ENCODE data around the gene BANF2. TPM values are rescaled to one million over a fixed set of nuclear protein-coding genes. Genes with fewer than 3 reads are reported as not detected.

BANF2 gene
- total and polyA plus RNA-seq, 2 of the 8 experiments (the other 6 are each of a cell fraction or from before 2014, with no cell fraction given): not detected

DNA sequence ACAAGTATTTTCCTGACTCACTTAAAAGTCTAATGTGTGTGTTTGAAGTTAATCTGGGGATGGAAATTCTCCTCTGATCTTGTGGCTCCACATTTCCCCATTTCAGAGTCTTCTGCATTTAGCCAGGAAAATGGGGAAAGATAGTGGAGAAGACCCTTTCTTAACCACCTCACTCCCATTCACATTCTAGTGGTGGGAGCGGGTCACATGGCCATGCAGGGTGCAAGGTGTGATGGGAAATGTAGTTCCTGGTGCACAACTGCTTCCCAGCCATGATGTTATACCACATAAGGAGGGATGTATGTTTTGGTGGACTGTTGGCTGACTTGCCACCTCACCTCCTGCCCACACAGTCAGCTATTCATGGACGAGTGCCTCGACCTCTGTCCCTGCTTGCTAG, 61.8 kb downstream of the BANF2 start (continued):
- no peak for TF ChIP-seq CBX8 (IDR thresholded peaks at IDR 0.05; ENCODE audit: borderline replicate concordance, low read depth, low read length)
- TF ChIP-seq, protein P1, sequence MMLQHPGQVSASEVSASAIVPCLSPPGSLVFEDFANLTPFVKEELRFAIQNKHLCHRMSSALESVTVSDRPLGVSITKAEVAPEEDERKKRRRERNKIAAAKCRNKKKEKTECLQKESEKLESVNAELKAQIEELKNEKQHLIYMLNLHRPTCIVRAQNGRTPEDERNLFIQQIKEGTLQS (IDR thresholded peaks at IDR 0.05; ENCODE audit: insufficient read depth, low read depth, low read length): peak; percentile 82
- TF ChIP-seq JUN (IDR thresholded peaks at IDR 0.05; ENCODE audit: low read depth, low read length): no peak
- TF ChIP-seq, protein P2, sequence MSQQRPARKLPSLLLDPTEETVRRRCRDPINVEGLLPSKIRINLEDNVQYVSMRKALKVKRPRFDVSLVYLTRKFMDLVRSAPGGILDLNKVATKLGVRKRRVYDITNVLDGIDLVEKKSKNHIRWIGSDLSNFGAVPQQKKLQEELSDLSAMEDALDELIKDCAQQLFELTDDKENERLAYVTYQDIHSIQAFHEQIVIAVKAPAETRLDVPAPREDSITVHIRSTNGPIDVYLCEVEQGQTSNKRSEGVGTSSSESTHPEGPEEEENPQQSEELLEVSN (IDR thresholded peaks at IDR 0.05): no peak
- TF ChIP-seq BACH1 (IDR thresholded peaks at IDR 0.05; ENCODE audit: low read length): no peak
- no peak for TF ChIP-seq NANOG (IDR thresholded peaks at IDR 0.05; ENCODE audit: insufficient read depth, low read depth, low read length, poor library complexity, severe bottlenecking)
- TF ChIP-seq KDM5A (IDR thresholded peaks at IDR 0.05; ENCODE audit: low read length): no peak
- TF ChIP-seq NRF1 (IDR thresholded peaks at IDR 0.05; ENCODE audit: low read depth, low read length): no peak
- TF ChIP-seq CREB1 (IDR thresholded peaks at IDR 0.05): 0 out of 2 replicates have a peak, but pooled peaks have one; percentile 17
- peak; percentile 79 for TF ChIP-seq YY1 (IDR thresholded peaks at IDR 0.05; ENCODE audit: low read depth, low read length)
- TF ChIP-seq, protein P3, sequence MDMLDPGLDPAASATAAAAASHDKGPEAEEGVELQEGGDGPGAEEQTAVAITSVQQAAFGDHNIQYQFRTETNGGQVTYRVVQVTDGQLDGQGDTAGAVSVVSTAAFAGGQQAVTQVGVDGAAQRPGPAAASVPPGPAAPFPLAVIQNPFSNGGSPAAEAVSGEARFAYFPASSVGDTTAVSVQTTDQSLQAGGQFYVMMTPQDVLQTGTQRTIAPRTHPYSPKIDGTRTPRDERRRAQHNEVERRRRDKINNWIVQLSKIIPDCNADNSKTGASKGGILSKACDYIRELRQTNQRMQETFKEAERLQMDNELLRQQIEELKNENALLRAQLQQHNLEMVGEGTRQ (IDR thresholded peaks at IDR 0.05; ENCODE audit: low read length): peak; percentile 94
- TF ChIP-seq RBBP5 (IDR thresholded peaks at IDR 0.05; ENCODE audit: borderline replicate concordance, low read depth, low read length): no peak
- TF ChIP-seq CEBPB (IDR thresholded peaks at IDR 0.05; ENCODE audit: low read depth, low read length): no peak
- TF ChIP-seq KDM1A (IDR thresholded peaks at IDR 0.05; ENCODE audit: borderline replicate concordance, low read length): no peak
- no peak for TF ChIP-seq TAF1 (IDR thresholded peaks at IDR 0.05; ENCODE audit: low read depth, low read length)
- TF ChIP-seq, protein P4, sequence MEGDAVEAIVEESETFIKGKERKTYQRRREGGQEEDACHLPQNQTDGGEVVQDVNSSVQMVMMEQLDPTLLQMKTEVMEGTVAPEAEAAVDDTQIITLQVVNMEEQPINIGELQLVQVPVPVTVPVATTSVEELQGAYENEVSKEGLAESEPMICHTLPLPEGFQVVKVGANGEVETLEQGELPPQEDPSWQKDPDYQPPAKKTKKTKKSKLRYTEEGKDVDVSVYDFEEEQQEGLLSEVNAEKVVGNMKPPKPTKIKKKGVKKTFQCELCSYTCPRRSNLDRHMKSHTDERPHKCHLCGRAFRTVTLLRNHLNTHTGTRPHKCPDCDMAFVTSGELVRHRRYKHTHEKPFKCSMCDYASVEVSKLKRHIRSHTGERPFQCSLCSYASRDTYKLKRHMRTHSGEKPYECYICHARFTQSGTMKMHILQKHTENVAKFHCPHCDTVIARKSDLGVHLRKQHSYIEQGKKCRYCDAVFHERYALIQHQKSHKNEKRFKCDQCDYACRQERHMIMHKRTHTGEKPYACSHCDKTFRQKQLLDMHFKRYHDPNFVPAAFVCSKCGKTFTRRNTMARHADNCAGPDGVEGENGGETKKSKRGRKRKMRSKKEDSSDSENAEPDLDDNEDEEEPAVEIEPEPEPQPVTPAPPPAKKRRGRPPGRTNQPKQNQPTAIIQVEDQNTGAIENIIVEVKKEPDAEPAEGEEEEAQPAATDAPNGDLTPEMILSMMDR (IDR thresholded peaks at IDR 0.05; ENCODE audit: control extremely low read depth in 1 of 3, insufficient read depth in 1 of 3, low read depth in 1 of 3, low read length in 3 of 3): no peak
